Measurements from ENCODE around the gene LAMA2.

The LAMA2 gene

GRCh38 chr6:129473546-129473945 lies 590.6 kb downstream of the LAMA2 start:
- Histone ChIP-seq H3K9ac (ENCODE audit: low read depth, low read length) (no peak overlapping the region), H3K36me3 (ENCODE audit: insufficient read depth, low read length) (no peaks in the 10 kb centered on the region), H3K9me3 (ENCODE audit: control insufficient read depth, insufficient read depth, low read length) (no peaks in the 10 kb centered on the region), H3K4me1 (ENCODE audit: insufficient read depth, low read length) (no peaks in the 10 kb centered on the region; the same call in 1 of the 2 replicates)

- Histone ChIP-seq H3K9me3 (ENCODE audit: control insufficient read depth, insufficient read depth, low read length) (no peaks in the 10 kb centered on the region), H3K4me1 (ENCODE audit: insufficient read depth, low read length) (no peaks in the 10 kb centered on the region; the same call in 1 of the 2 replicates), H3K36me3 (ENCODE audit: insufficient read depth, low read length) (no peaks in the 10 kb centered on the region), H3K9ac (ENCODE audit: low read depth, low read length) (no peak overlapping the region)
Observed at GRCh38 chr6:129475477-129476247, 592.7 kb downstream of the LAMA2 start.

GRCh38 chr6:129476248-129476564 lies 593.3 kb downstream of the LAMA2 start:
- no peak overlapping the region for H3K9ac ChIP-seq (ENCODE audit: low read depth, low read length)
- no peaks in the 10 kb centered on the region; the same call in 1 of the 2 replicates for H3K4me1 ChIP-seq (ENCODE audit: insufficient read depth, low read length)
- H3K9me3 ChIP-seq (ENCODE audit: control insufficient read depth, insufficient read depth, low read length) = no peaks in the 10 kb centered on the region
- H3K36me3 ChIP-seq (ENCODE audit: insufficient read depth, low read length) = no peaks in the 10 kb centered on the region

GRCh38 chr6:129476810-129477209 lies 593.9 kb downstream of the LAMA2 start:
- no peak overlapping the region for H3K9ac ChIP-seq (ENCODE audit: low read depth, low read length)
- no peaks in the 10 kb centered on the region; the same call in 1 of the 2 replicates for H3K4me1 ChIP-seq (ENCODE audit: insufficient read depth, low read length)
- no peaks in the 10 kb centered on the region for H3K9me3 ChIP-seq (ENCODE audit: control insufficient read depth, insufficient read depth, low read length)
- no peaks in the 10 kb centered on the region for H3K36me3 ChIP-seq (ENCODE audit: insufficient read depth, low read length)

- no peaks in the 10 kb centered on the region for H3K36me3 ChIP-seq (ENCODE audit: insufficient read depth, low read length)
- H3K9me3 ChIP-seq (ENCODE audit: control insufficient read depth, insufficient read depth, low read length) = no peaks in the 10 kb centered on the region
- H3K4me1 ChIP-seq (ENCODE audit: insufficient read depth, low read length) = no peaks in the 10 kb centered on the region
- H3K9ac ChIP-seq (ENCODE audit: low read depth, low read length) = no peak overlapping the region
Observed at GRCh38 chr6:129478379-129478778, 595.4 kb downstream of the LAMA2 start.

- Histone ChIP-seq H3K9ac (ENCODE audit: low read depth, low read length) (no peak overlapping the region), H3K9me3 (ENCODE audit: control insufficient read depth, insufficient read depth, low read length) (no peaks in the 10 kb centered on the region), H3K4me1 (ENCODE audit: insufficient read depth, low read length) (no peaks in the 10 kb centered on the region), H3K36me3 (ENCODE audit: insufficient read depth, low read length) (no peaks in the 10 kb centered on the region)
Observed at GRCh38 chr6:129481706-129482105, 598.8 kb downstream of the LAMA2 start.

- Histone ChIP-seq H3K9me3 (ENCODE audit: control insufficient read depth, insufficient read depth, low read length) (no peaks in the 10 kb centered on the region), H3K4me1 (ENCODE audit: insufficient read depth, low read length) (peaks cover 13% of the 10 kb centered on the region), H3K36me3 (ENCODE audit: insufficient read depth, low read length) (no peaks in the 10 kb centered on the region), H3K9ac (ENCODE audit: low read depth, low read length) (no peak overlapping the region)
Observed at GRCh38 chr6:129485746-129486145, 602.8 kb downstream of the LAMA2 start.

- Histone ChIP-seq H3K4me1 (ENCODE audit: insufficient read depth, low read length) (peaks cover 16% of the 10 kb centered on the region), H3K9me3 (ENCODE audit: control insufficient read depth, insufficient read depth, low read length) (no peaks in the 10 kb centered on the region), H3K9ac (ENCODE audit: low read depth, low read length) (no peak overlapping the region)
Observed at GRCh38 chr6:129486327-129486726, 603.4 kb downstream of the LAMA2 start.

GRCh38 chr6:129488313-129488712 lies 605.4 kb downstream of the LAMA2 start:
- H3K36me3 ChIP-seq (ENCODE audit: insufficient read depth, low read length) = no peaks in the 10 kb centered on the region
- H3K4me1 ChIP-seq (ENCODE audit: insufficient read depth, low read length) = peaks cover 25% of the 10 kb centered on the region

More at GRCh38 chr6:129486327-129486726, 603.4 kb downstream of the LAMA2 start:
- H3K36me3 ChIP-seq (ENCODE audit: insufficient read depth, low read length) = no peaks in the 10 kb centered on the region

GRCh38 chr6:129489215-129489765 lies 606.4 kb downstream of the LAMA2 start:
- Histone ChIP-seq H3K9me3 (ENCODE audit: control insufficient read depth, insufficient read depth, low read length) (no peaks in the 10 kb centered on the region), H3K9ac (ENCODE audit: low read depth, low read length) (no peak overlapping the region), H3K4me1 (ENCODE audit: insufficient read depth, low read length) (peaks cover 25% of the 10 kb centered on the region)

More at GRCh38 chr6:129488313-129488712, 605.4 kb downstream of the LAMA2 start:
- Histone ChIP-seq H3K9ac (ENCODE audit: low read depth, low read length) (no peak overlapping the region), H3K9me3 (ENCODE audit: control insufficient read depth, insufficient read depth, low read length) (no peaks in the 10 kb centered on the region)

GRCh38 chr6:129490521-129491255 lies 607.8 kb downstream of the LAMA2 start:
- Histone ChIP-seq H3K9ac (ENCODE audit: low read depth, low read length) (peak overlapping the region; percentile 47), H3K4me1 (ENCODE audit: insufficient read depth, low read length) (peaks cover 25% of the 10 kb centered on the region), H3K36me3 (ENCODE audit: insufficient read depth, low read length) (no peaks in the 10 kb centered on the region), H3K9me3 (ENCODE audit: control insufficient read depth, insufficient read depth, low read length) (no peaks in the 10 kb centered on the region)

More at GRCh38 chr6:129489215-129489765, 606.4 kb downstream of the LAMA2 start:
- H3K36me3 ChIP-seq (ENCODE audit: insufficient read depth, low read length) = no peaks in the 10 kb centered on the region

- Histone ChIP-seq H3K4me1 (ENCODE audit: insufficient read depth, low read length) (peaks cover 25% of the 10 kb centered on the region), H3K9ac (ENCODE audit: low read depth, low read length) (peak overlapping the region; percentile 47; the same call in 1 of the 2 replicates), H3K36me3 (ENCODE audit: insufficient read depth, low read length) (no peaks in the 10 kb centered on the region)
Observed at GRCh38 chr6:129491436-129491835, 608.5 kb downstream of the LAMA2 start.

GRCh38 chr6:129492260-129492659 lies 609.3 kb downstream of the LAMA2 start:
- H3K36me3 ChIP-seq (ENCODE audit: insufficient read depth, low read length) = no peaks in the 10 kb centered on the region
- no peaks in the 10 kb centered on the region for H3K9me3 ChIP-seq (ENCODE audit: control insufficient read depth, insufficient read depth, low read length)
- peaks cover 25% of the 10 kb centered on the region for H3K4me1 ChIP-seq (ENCODE audit: insufficient read depth, low read length)
- no peak overlapping the region for H3K9ac ChIP-seq (ENCODE audit: low read depth, low read length)

More at GRCh38 chr6:129491436-129491835, 608.5 kb downstream of the LAMA2 start:
- no peaks in the 10 kb centered on the region for H3K9me3 ChIP-seq (ENCODE audit: control insufficient read depth, insufficient read depth, low read length)

GRCh38 chr6:129493354-129493902 lies 610.5 kb downstream of the LAMA2 start:
- Histone ChIP-seq H3K9me3 (ENCODE audit: control insufficient read depth, insufficient read depth, low read length) (no peaks in the 10 kb centered on the region), H3K4me1 (ENCODE audit: insufficient read depth, low read length) (peaks cover 25% of the 10 kb centered on the region), H3K9ac (ENCODE audit: low read depth, low read length) (no peak overlapping the region), H3K36me3 (ENCODE audit: insufficient read depth, low read length) (no peaks in the 10 kb centered on the region)

Data from ES-I3 (cell line).